Superior temporal gyrus (tissue), 1 donor: Measurements from ENCODE around the gene KCNIP3.
"Not testable (repeated sequence)": the region's sequence is repeated elsewhere in the genome, so short reads cannot be mapped to it uniquely, and the experiment has no call there.

Experiments
- DNase-seq: peaks from one replicate; pipeline ENCODE4 v3.0.0-alpha.2; 2016; ENCODE audit errors: extremely low spot score

KCNIP3 gene

DNA sequence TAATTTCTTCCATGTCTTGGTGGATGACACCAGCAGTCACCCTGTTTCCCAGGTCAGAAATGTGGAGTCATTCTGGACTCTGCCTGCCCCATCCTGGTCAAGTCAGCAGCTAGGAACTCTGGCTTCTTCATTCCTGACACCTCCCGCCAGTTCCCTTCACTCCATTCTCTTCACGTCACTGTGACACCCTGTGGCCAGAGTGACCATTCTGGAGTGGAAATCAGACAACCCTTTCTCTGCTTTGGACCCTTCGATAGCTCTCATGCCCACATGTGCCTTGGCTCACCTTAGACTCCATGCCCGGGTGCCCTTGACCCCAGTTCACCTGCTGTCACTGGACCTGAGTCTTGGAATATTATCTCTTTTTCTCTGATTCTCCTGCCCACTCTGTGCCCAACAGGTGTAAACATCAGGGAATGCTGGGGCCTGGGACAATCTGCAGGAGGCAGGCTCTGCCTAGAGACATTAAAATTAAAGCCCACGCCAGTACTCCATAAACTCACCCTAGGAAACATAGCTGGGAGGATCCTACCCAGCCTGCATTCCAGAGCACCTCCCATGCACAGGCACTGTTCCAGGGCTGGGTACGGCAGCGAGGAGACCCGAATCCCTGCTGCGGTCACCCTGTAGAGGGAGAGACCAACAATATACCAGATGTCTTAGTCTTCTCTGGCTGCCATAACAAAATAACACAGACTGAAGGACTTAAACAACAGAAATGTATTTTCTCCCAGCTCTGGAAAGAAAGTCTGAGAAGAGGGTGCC, 64.3 kb downstream of the KCNIP3 start:
- no peak for DNase-seq

DNA sequence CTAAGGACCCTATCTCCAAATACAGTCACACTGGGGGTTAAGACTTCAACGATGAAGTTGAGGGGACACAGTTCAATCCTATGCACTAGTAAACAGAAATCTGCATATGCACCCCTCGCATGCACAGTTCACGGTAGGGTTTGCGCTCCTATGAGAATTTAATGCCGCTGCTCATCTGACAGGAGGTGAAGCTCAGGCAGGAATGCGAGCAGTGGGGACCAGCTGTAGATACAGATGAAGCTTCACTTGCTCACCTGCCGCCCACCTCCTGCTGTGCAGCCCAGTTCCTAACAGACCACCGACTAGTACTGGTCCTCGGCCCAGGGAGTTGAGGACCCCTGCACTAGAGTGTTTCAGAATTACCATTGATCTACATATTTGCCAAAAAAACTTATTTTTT, 65.3 kb downstream of the KCNIP3 start:
- no peak for DNase-seq

DNA sequence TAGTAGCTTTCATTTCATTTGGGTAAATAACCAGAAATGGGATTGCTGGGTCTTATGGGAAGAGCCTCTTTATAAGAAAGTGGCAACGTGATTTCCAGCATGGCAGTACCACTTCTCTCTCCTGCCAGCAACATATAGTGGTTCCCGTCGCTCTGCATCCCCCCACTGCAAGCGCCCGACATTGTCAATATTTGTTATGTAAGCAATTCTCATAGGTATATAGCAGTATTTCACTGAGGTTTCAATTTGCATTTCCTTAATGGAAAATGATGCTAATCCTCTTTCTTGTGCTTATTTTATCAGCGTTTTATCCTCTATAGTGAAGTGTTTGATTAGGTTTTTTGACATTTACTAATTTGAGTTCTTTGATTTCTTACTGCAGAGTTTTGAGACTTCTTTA, 69.4 kb downstream of the KCNIP3 start:
- DNase-seq = no peak

DNA sequence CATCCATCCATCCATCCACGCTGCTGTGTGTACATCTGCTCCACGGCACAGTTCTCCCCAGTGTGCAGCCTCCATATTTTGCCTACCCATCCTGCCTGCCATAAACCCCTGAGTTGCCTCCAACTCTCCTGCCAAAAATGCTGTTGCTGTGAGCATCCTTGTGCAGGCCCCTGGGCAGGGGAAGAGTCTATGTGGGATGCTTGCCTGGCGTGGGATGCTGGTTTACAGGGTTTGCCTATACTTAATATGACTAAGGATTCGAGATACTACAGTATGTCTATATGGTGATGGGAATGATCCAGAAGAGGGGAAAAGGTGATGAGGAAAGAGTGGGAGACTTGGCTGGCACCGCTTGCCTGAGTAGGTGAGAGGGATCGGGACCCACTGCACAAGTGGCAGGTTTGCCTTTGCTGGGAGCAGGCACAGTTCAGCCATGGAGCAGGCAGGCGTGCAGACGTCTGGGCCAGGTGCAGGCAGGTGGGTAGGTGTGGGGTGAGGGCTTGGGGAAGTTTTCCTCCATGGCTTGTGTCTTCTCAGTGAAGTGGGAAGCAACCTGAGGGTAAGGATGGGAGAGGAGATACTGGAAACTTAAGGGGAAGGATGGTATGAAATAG, 75.2 kb downstream of the KCNIP3 start:
- DNase-seq = no peak

DNA sequence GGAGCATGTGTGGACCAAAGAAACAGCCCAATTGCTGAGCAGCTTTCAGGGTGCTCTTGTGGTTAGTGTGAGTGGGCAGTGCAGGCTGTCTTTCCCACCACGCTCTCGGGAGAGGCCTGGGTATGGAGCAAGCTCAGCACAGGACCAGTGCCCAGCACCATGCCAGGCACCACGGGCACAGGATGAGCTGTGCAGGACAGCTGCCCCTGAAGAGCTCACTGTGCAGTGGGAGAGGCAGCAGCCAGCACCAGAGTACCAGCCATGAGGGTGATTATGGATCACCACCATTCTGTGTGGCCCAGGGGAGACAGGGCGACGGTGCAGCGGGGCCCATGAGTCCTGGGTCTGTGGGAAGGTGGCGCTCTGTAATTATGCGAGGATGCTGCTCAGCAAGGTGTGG, 75.7 kb downstream of the KCNIP3 start:
- no peak for DNase-seq

DNA sequence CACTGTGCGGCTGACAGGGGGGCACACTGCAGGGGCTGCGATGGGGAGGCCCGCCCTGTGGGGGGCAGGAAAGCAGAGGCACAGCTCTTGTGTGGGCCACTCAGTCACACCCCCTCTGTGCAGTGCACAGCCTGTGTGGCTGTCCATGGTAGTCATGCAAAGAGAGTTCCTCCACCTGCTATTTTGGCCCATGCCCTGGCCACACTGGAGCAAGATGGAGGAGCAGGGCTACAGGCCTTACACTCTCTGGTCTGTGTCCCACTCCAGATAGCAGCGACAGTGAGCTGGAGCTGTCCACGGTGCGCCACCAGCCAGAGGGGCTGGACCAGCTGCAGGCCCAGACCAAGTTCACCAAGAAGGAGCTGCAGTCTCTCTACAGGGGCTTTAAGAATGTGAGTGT, 76.9 kb downstream of the KCNIP3 start:
- no peak for DNase-seq

DNA sequence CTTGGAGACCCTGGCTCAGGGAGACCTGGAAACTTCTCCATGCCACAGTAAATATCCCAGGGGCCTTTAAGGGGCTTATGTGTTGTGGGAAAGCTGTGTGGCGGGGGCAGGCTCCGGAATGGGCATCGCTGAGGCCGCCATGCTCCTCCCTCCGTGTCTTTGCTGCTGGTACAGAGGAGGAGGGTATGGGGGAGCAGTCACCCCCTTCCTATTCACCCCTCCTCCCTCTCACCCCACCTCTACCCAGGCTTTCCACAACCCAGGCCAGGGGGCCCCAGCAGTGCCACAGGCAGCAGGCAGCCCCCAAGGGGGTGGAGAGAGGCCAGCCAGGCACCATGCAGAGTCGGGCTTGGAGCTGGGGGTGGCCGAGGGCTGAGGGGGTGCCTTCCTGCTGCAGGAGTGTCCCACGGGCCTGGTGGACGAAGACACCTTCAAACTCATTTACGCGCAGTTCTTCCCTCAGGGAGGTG, 77.3 kb downstream of the KCNIP3 start:
- DNase-seq = no peak

DNA sequence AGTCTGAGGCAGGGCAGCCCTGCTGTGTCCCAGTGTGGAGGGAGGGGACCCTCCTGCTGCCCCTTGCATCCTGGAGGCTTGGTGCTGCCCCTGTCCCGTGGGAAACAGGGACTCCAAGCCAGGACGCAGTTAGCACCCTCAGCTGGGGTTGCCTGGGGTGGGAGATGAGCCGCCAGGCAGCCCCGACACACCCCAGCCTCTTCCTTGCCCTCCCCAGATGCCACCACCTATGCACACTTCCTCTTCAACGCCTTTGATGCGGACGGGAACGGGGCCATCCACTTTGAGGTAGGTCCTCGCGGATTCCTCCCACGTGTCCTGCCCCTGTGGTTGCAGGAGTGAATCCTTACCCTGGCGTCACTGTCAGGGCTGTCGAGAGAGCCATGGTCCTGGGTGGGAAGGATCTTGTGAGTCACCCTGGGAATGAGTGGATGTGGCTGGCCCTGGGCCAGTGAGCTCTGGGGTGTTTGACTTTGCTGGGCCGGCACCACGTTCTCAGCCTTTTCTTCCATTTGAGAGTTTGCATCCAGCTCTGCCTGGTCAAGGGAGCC, 77.8 kb downstream of the KCNIP3 start:
- DNase-seq = no peak

DNA sequence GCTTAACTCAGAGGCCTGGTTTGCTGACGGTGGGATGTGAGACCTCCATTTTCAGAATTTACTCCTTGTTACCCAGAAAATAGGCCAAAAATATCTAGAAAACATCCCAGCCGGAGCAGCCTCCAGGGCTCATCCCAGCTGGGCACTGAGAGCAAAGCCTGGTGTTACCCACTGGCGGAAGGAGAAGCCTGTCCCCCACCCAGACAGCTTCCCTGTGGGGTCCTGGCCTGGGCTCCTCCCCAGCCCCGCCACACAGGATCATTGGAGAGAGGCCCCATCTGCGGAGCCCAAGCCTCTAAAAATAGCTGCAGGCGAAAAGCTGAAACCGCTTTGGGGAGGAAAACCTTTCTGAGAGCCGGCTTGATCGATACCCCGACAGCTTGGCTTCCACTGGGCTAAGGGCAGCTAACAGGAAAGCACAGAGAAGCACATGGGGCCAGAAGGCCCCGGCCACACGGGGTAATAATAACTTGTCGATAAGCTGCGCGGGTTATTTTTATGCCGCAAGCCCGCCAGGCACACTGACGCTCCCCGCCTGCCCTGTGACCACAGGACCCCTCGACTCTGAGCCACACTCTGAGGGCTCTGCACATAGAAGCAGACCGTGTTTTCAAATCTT, 78.5 kb downstream of the KCNIP3 start:
- DNase-seq = no peak

DNA sequence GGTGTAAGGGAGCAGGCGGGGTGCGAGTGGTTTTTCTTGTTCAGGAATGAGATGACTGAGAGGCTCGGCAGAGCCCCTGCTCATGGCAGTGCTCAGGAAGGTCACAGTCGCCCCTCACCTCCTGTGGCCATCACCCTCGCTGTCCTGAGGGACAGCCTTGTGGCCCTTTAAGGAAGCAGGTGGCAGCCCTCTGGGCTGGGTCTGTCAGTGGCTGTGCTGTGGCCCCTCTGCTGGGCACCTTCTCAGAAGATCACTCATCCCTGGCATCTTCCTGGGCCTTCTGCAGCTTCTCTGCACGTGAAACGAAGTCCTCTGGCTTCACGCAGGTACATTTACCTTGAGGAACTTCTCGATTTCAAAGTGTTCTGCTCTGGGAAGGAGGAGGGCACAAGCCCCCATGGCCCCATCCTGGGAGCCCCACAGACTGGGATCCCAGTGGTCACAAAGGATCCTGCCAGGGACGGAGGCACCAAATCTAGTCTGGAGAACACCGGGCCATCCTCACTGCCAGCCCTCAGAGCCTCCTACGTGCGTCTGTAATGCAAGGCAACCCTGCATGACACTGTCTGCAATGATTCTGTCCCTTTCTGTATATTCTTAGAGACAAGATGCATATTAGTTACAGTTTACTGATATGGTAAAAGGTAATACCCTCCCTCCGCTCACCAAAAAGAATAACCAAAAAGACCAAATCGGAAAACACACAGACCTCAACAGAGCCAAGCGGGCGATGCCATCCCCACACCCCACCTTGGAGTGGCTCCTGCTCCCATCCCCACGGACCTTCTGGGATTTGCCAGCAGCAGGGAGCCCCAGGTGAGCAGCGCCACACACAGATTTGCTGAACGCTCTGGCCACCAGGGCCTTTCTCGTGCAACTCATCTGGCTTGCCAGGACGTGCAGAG, 79.4 kb downstream of the KCNIP3 start:
- no peak for DNase-seq

DNA sequence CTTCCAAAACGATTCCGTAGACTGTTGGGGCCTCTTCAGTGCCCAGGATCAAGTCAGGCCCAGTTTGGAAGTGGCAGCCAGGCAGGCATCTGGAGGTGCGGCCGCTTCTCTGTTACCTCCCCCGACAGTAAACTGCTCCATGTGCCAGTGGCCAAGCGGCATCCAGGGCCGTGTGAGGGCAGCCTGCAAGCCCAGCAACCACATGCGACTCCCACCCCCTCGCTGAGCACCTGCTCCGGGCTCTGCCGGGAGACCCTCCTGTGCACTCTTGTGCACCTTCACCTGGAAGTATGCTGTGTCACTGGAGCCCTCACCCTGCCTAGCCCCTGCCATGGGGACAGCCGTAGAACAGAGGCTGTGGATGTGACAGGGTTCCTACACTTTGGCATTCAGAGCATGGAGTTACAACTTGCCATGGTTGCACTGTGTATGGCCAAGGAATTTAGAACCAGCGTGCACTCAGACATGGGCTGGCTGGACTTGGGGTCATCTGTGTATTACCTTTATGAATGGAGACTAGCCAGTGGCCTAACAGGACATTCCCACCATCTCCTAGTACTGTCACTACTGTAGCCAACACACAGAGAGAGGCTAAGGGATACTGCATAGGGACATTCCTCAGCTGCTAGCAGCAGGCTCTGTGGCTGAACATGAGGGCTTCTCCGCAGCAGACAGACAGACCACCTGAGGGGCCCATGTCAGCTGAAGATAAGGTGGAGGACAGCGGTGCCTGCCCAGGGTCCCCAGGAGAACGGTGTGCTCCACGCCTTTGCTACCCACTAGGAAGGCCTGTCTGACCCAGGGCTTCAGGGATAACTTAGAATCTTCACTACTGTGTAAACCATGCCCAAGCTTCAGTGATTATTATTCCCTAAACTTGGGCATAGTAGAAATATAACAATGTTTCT, 80.3 kb downstream of the KCNIP3 start:
- no peak for DNase-seq

DNA sequence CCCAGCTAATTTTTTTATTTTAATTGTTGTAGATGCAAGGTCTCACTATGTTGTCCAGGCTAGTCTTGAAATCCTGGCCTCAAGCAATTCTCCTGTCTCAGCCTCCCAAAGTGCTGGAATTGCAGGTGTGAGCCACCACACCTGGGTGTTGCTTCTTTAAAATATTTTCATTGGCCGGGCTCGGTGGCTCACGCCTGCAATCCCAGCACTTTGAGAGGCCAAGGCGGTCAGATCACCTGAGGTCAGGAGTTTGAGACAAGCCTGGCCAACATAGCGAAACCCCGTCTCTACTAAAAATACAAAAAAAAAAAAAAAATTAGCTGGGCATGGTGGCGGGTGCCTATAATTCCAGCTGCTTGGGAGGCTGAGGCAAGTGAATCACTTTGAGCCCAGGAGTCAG, 81.1 kb downstream of the KCNIP3 start:
- not testable (repeated sequence) for DNase-seq

DNA sequence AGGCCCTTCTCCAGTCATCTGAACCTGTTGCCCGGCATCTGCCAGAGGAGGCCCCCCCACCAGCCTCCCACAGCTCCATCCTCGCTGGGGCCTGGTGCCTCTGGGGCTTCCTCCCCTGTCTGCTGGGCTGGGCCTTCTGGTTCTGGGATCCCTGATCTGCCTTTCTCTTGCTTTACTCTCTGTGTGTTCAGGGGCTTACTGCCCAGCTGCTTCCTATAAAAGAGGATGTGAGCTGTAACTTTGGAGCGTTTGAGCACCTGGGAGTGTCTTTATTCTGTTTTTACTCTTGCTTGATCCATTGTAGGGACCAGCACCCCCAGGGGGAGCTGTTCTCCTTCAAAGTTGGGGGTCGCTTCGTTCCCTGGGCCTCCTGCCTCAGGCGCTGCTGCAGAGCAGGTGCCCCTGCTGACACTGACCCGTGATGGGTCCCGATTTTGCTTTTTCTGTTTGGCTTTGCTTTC, 82.3 kb downstream of the KCNIP3 start:
- no peak for DNase-seq

DNA sequence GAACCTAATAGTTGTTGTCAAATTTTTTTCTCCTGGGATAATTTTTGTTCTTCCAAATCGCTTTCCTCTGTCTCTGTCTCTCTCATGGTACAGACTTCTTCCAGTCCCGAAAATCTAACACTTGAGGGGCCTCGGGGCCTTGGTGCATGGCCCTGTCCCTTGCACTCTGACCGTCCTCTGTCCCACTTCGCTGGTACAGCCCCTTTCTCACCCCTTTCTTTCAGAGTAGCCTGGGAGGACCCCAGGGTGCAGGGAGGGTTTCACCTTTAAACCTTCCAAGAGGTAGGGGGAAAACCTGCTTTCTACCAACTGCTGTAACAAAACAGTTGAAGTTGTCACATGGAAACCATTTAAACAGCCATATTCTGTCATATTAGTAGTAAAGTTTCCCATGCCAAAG, 83.1 kb downstream of the KCNIP3 start:
- no peak for DNase-seq

DNA sequence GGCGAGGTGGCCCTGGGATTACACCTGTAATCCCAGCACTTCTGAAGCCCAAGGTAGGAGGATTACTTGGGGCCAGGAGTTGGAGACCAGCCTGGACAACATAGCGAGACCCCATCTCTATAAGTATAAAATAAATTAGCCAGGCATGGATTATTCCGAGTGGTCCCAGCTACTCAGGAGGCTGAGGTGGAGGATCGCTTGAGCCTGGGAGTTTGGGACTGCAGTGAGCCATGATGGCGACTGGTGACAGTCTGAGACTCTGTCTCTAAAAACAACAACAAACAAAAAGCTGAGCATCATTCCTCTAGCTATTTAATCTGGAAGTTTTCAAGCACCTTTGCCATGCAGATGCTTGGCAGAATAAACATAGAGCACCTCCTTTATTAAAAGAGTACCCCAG, 83.6 kb downstream of the KCNIP3 start:
- no peak for DNase-seq

DNA sequence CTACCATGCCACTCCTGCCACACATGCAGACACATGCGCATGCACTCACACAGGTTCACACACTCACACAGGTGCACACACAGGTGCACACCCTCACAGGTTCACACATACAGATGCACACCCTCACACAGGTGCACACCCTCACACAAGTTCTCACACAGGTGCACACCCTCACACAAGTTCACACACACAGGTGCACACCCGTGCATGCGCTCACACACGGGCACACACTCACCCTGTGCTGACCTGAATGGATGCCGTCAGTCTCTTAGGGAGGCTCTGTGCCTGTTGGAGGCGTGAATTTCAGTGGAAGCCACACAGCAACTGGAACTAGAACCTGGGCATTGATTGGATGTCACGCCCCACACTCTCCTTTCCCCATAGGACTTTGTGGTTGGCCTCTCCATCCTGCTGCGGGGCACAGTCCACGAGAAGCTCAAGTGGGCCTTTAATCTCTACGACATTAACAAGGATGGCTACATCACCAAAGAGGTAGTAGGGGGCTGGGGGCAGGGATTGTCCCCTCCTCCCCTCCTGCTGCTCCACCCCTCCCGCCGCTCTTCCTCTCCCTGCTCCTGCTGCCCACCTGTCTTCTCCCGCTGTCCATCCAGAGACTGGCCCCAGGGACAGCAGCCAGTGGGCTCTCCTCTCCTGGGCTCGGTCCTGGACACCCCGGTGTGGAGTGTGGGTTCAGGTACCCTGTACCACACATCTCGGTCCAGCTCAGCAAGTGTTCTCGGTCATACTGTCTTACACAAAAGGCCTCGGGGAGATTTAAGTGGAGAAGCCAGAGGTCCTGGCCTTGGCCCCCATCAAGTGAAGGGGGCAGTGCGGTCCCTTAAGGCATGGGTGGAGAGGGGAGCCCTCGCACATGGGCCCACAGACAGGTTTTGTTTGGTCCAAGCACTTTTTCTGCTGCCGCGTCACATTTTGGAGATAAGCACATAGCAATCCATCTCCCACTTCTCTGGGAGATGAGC, 84.4 kb downstream of the KCNIP3 start:
- DNase-seq = no peak

DNA sequence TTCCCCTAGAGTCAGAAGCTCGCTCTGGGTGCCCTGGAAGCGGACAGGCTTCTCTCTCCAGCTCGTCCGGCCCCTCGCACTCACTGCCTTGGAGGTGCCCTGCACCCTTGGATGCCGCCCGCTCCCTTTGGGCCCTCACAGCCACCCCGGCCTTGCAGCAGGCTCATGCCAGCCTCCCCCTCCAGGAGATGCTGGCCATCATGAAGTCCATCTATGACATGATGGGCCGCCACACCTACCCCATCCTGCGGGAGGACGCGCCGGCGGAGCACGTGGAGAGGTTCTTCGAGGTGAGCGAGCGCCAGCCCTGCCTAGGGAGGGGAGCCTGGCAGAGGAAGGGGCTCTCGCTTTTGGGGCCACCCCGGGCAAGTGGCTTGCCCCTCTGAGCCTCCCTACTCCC, 85.0 kb downstream of the KCNIP3 start:
- no peak for DNase-seq

DNA sequence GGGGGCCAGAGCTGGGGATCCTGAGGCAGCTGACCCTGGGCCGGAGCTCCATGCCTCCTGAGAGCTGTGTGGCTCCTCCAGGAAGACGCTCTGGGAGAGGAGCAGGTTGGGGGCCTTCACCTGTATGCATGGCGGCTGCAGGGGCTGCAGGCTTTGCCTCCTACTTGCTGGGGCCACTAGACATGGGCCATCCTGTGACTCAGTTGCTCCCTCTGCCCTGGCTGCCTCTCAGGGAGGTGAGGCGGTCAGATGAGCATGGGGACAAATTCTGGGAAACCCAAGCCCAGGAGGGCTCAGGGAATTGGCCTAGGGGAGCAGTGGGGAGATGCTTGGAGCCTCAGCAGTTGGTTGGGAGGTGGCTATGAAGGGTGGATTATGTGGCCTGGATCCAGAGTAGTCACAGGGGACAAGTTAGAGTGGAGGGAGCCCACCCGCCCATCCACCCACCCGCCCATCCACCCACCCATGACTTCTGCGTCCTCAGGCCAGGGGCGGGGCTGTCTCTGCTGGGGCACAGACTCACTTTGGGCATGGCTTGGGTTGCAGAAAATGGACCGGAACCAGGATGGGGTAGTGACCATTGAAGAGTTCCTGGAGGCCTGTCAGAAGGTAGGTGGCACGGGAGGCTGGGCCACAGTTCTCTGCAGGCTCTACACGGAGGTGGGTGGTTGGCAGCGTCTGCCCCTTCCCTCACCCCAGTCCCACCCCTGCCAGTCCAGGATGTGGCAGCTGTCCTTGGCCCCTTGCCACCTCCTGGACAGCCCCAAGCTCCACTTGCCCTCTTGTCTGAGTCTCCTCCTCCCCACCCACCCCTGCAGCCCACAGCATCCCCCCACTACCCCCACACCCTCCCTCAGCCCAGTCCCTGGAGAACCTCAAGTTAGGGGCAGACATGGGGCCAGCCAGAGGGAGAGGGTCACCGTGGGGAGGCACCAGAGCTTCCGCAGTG, 85.8 kb downstream of the KCNIP3 start:
- DNase-seq = no peak
